Measurements from ENCODE around the gene TEX264.

- TF ChIP-seq GATA2 (IDR thresholded peaks at IDR 0.05; ENCODE audit: low read depth, low read length) (no peak), GATA3 (IDR thresholded peaks at IDR 0.05; ENCODE audit: low read depth, low read length) (no peak)
These were observed 10.4 kb downstream of the TEX264 start for GRCh38 chr3:51681453-51681852.

Measured in SH-SY5Y (cell line).